H9 (cell line): ENCODE measurements around the gene WDR91. TPM values are rescaled to one million over a fixed set of nuclear protein-coding genes. Genes with fewer than 3 reads are reported as not detected.

Experiments used
- DNase-seq: peaks from one replicate; pipeline ENCODE4 v3.0.0-alpha.2; 2017
- H2AFZ ChIP-seq: one replicate; pipeline ENCODE4 v1.6.1; 2013; ENCODE audit warnings: mild to moderate bottlenecking, low read length, control low read depth, moderate library complexity
- H2AK5ac ChIP-seq: 2 replicates; pipeline ENCODE4 v1.6.1; 2013; ENCODE audit warnings: low read length, control low read depth, mixed read lengths; ENCODE audit not compliant: insufficient read length
- H2BK120ac ChIP-seq: one replicate; pipeline ENCODE4 v1.6.1; 2013; ENCODE audit warnings: low read depth, mild to moderate bottlenecking, low read length, control low read depth, inconsistent platforms; ENCODE audit not compliant: poor library complexity, severe bottlenecking
- H2BK12ac ChIP-seq: 2 replicates; pipeline ENCODE4 v1.6.1; 2013; ENCODE audit warnings: low read length, control low read depth, mixed read lengths, low read depth; ENCODE audit not compliant: insufficient read length
- H2BK15ac ChIP-seq: 2 replicates; pipeline ENCODE4 v1.6.1; 2013; ENCODE audit warnings: low read depth, low read length, control low read depth
- H2BK20ac ChIP-seq: one replicate; pipeline ENCODE4 v1.6.1; 2013; ENCODE audit warnings: low read depth, mild to moderate bottlenecking, low read length, control low read depth, inconsistent platforms; ENCODE audit not compliant: poor library complexity, severe bottlenecking
- H2BK5ac ChIP-seq: 2 replicates; pipeline ENCODE4 v1.6.1; 2013; ENCODE audit warnings: low read length, control low read depth, mixed read lengths; ENCODE audit not compliant: insufficient read length
- H3K14ac ChIP-seq: 2 replicates; pipeline ENCODE4 v1.6.1; 2013; ENCODE audit warnings: low read length, control low read depth; ENCODE audit not compliant: insufficient read depth
- H3K18ac ChIP-seq: 2 replicates; pipeline ENCODE4 v1.6.1; 2013; ENCODE audit warnings: low read depth, mild to moderate bottlenecking, mixed read lengths, low read length, control low read depth; ENCODE audit not compliant: insufficient read length
- H3K23ac ChIP-seq: 2 replicates; pipeline ENCODE4 v1.6.1; 2013; ENCODE audit warnings: low read length, control low read depth, mixed read lengths, low read depth; ENCODE audit not compliant: insufficient read length
- H3K23me2 ChIP-seq: 2 replicates; pipeline ENCODE4 v1.6.1; 2013; ENCODE audit warnings: low read depth, mild to moderate bottlenecking, mixed read lengths, low read length, control low read depth; ENCODE audit not compliant: insufficient read length, poor library complexity, severe bottlenecking
- H3K27ac ChIP-seq: 2 replicates; pipeline ENCODE4 v1.5.1; 2013; ENCODE audit warnings: low read length, control low read depth, mixed read lengths, low read depth; ENCODE audit not compliant: insufficient read length
- H3K27me3 ChIP-seq: 2 replicates; pipeline ENCODE4 v1.6.1; 2013; ENCODE audit warnings: low read length, control low read depth, inconsistent platforms; ENCODE audit not compliant: insufficient read depth
- H3K4ac ChIP-seq: 2 replicates; pipeline ENCODE4 v1.6.1; 2013; ENCODE audit warnings: low read depth, mild to moderate bottlenecking, control low read depth, inconsistent platforms, low read length, moderate library complexity
- H3K4me1 ChIP-seq: 2 replicates; pipeline ENCODE4 v1.6.1; 2013; ENCODE audit warnings: low read length, control low read depth, inconsistent platforms; ENCODE audit not compliant: insufficient read depth
- H3K4me2 ChIP-seq: 2 replicates; pipeline ENCODE4 v1.6.1; 2013; ENCODE audit warnings: low read length, control low read depth, mixed read lengths; ENCODE audit not compliant: insufficient read length, insufficient read depth
- H3K56ac ChIP-seq: 2 replicates; pipeline ENCODE4 v1.6.1; 2013; ENCODE audit warnings: low read depth, mild to moderate bottlenecking, mixed read lengths, low read length, control low read depth; ENCODE audit not compliant: insufficient read length
- H3K79me1 ChIP-seq: 2 replicates; pipeline ENCODE4 v1.6.1; 2013; ENCODE audit warnings: low read depth, mild to moderate bottlenecking, moderate library complexity, low read length, control low read depth, inconsistent platforms; ENCODE audit not compliant: insufficient read depth, poor library complexity, severe bottlenecking
- H3K79me2 ChIP-seq: 2 replicates; pipeline ENCODE4 v1.6.1; 2013; ENCODE audit warnings: low read length, control low read depth, inconsistent platforms; ENCODE audit not compliant: insufficient read depth
- H3K9ac ChIP-seq: 2 replicates; pipeline ENCODE4 v1.6.1; 2013; ENCODE audit warnings: low read length, control low read depth, mixed read lengths; ENCODE audit not compliant: insufficient read length; ENCODE audit errors: extremely low read depth
- H3K9me3 ChIP-seq: one replicate; pipeline ENCODE4 v1.6.1; 2013; ENCODE audit warnings: low read depth, low read length, inconsistent platforms; ENCODE audit not compliant: control insufficient read depth
- H3T11ph ChIP-seq: one replicate; pipeline ENCODE4 v1.6.1; 2013; ENCODE audit warnings: mild to moderate bottlenecking, low read length, control low read depth, inconsistent platforms
- H4K20me1 ChIP-seq: one replicate; pipeline ENCODE4 v1.6.1; 2013; ENCODE audit not compliant: control insufficient read depth, insufficient read length, insufficient read depth
- H4K5ac ChIP-seq: 2 replicates; pipeline ENCODE4 v1.6.1; 2013; ENCODE audit warnings: low read depth, mild to moderate bottlenecking, mixed read lengths, low read length, control low read depth; ENCODE audit not compliant: insufficient read length
- H4K8ac ChIP-seq: replicated peaks from 2 replicates; pipeline ENCODE4 v1.6.1; 2013; ENCODE audit warnings: low read length, control low read depth, mixed read lengths, low read depth; ENCODE audit not compliant: insufficient read length
- H4K91ac ChIP-seq: 2 replicates; pipeline ENCODE4 v1.6.1; 2013; ENCODE audit warnings: low read depth, mild to moderate bottlenecking, moderate library complexity, mixed read lengths, low read length, control low read depth; ENCODE audit not compliant: insufficient read length
- H3K27ac Mint-ChIP-seq, 3 experiments: 2 replicates in 2 of 3; 3 replicates in 1 of 3; pipeline ENCODE4 v1.8.0; 2020 to 2021; ENCODE audit warnings: mixed read lengths in 3 of 3, mild to moderate bottlenecking in 1 of 3, moderate library complexity in 1 of 3
- H3K27me3 Mint-ChIP-seq: 2 replicates; pipeline ENCODE4 v1.8.0; 2021; ENCODE audit warnings: low read depth, mild to moderate bottlenecking, moderate library complexity, mixed read lengths
- H3K36me3 Mint-ChIP-seq, 3 experiments: 2 replicates in 2 of 3; 3 replicates in 1 of 3; pipeline ENCODE4 v1.8.0; 2020 to 2021; ENCODE audit warnings: low read depth in 3 of 3, mixed read lengths in 3 of 3; ENCODE audit not compliant: insufficient read depth in 1 of 3
- H3K4me1 Mint-ChIP-seq, 2 experiments: 2 replicates each; pipeline ENCODE4 v1.8.0; 2020; ENCODE audit warnings: mixed read lengths in 2 of 2
- H3K4me3 Mint-ChIP-seq, 2 experiments: 2 replicates in 1 of 2; 3 replicates in 1 of 2; pipeline ENCODE4 v1.8.0; 2020 to 2021; ENCODE audit warnings: mild to moderate bottlenecking in 2 of 2, mixed read lengths in 2 of 2, moderate library complexity in 1 of 2
- H3K9me3 Mint-ChIP-seq, 2 experiments: 2 replicates in 1 of 2; 3 replicates in 1 of 2; pipeline ENCODE4 v1.8.0; 2020; ENCODE audit warnings: mild to moderate bottlenecking in 2 of 2, mixed read lengths in 2 of 2, moderate library complexity in 1 of 2
- CTCF ChIP-seq: fragments of 200-600 bp; sonication (generic); conservative IDR thresholded peaks from 3 replicates; pipeline ENCODE4 v1.8.0; 2021; ENCODE audit warnings: antibody characterized with exemption, mild to moderate bottlenecking
- WGBS: extraction: QIAGEN DNeasy Blood & Tissue Kit; methylation state at CpG from one replicate; pipeline ENCODE4 v1.1.7; 2013; ENCODE audit warnings: missing lambda C conversion rate, low lambda C conversion rate, mixed read lengths; ENCODE audit not compliant: insufficient read length; ENCODE audit errors: extremely low coverage; 5-methylcytosine and 5-hydroxymethylcytosine counted together
- total RNA-seq: library from RNA; stranded (reverse); gene quantifications from 2 replicates; pipeline ENCODE4 v1.2.1, GENCODE V29; 2021

WDR91 gene
- total RNA-seq, 1 experiment from 2014 or later = 9.4 TPM

GRCh38 chr7:135235841-135236240 lies 24.5 kb upstream of the WDR91 start:
- H3K4me2 ChIP-seq = no peak overlapping the region
- no peak overlapping the region for H3K18ac ChIP-seq
- H3K56ac ChIP-seq = no peak overlapping the region
- no peaks in the 10 kb centered on the region for H3K36me3 Mint-ChIP-seq
- H4K91ac ChIP-seq = no peak overlapping the region
- H3K4me3 Mint-ChIP-seq = no peak overlapping the region
- no peak overlapping the region for H2BK12ac ChIP-seq
- H3K9me3 Mint-ChIP-seq = no peaks in the 10 kb centered on the region
- no peak overlapping the region for H3K27ac ChIP-seq
- no peaks in the 10 kb centered on the region for H3K27me3 ChIP-seq
- DNase-seq = no peak
- H2AFZ ChIP-seq = no peak overlapping the region
- no CpG with 5 or more reads among the region's 5 CpGs for WGBS
- no peak overlapping the region for H3K14ac ChIP-seq
- H2BK5ac ChIP-seq = no peak overlapping the region
- H2AK5ac ChIP-seq = no peak overlapping the region
- H2BK15ac ChIP-seq = no peak overlapping the region
- no peak overlapping the region for H4K8ac ChIP-seq
- no peak overlapping the region for H3K27ac Mint-ChIP-seq
- TF ChIP-seq CTCF = no peak
- no peak overlapping the region for H3K4ac ChIP-seq
- H3K9me3 ChIP-seq = no peaks in the 10 kb centered on the region
- no peaks in the 10 kb centered on the region for H3K4me1 ChIP-seq
- no peaks in the 10 kb centered on the region for H3K23me2 ChIP-seq
- H3K79me1 ChIP-seq = no peaks in the 10 kb centered on the region
- H2BK20ac ChIP-seq = no peak overlapping the region
- no peak overlapping the region for H3K9ac ChIP-seq
- no peaks in the 10 kb centered on the region for H3K79me2 ChIP-seq
- H3K23ac ChIP-seq = no peak overlapping the region
- H2BK120ac ChIP-seq = no peak overlapping the region
- no peak overlapping the region for H3T11ph ChIP-seq
- no peak overlapping the region for H4K5ac ChIP-seq
- peaks cover 16 to 17% of the 10 kb centered on the region in 2 experiments for H3K4me1 Mint-ChIP-seq
- no peaks in the 10 kb centered on the region for H3K27me3 Mint-ChIP-seq
- no peaks in the 10 kb centered on the region for H4K20me1 ChIP-seq
